RCC 7860 (cell line): ENCODE results near the gene TLNRD1.

Experiments
- DNase-seq: peaks from one replicate; pipeline ENCODE4 v3.0.0-alpha.2; 2015; ENCODE audit warnings: low spot score
- FAIRE-seq: peaks from 2 replicates; lab custom pipeline; 2012; peaks lifted over from hg19 to GRCh38; lab: Jason Lieb, UNC

TLNRD1 gene

DNA sequence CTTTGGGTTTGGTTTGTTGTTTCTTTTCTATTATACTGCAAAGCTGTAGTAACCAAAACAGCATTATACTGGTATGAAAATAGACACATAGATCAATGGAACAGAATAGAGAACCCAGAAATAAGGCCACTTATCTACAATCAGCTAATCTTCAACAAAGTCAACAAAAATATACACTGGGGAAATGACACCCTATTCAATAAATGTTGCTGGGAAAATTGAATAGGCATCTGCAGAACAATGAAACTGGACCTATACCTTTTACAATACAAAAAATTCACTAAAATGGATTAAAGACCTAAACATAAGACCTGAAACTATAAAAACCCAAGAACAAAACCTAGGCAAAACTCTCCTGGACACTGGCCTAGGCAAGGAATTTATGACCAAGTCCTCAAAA is 52.9 kb downstream of the TLNRD1 start:
- FAIRE-seq (no peak), DNase-seq (no peak)

DNA sequence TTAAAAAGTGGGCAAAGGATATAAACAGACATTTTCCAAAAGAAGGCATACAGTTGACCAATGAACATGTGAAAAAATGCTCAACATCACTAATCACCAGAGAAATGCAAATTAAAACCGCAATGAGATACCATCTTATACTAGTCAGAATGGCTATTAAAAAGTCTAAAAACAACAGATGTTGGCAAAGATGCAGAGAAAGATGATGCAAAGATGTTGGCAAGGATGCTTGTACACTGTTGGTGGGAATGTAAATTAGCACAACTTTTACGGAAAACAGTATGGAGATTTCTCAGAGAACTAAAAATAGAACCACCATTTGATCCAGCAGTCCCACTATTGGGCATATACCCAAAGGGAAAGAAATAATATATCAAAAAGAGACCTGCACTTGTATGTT is 53.5 kb downstream of the TLNRD1 start:
- DNase-seq (no peak), FAIRE-seq (no peak)
